Measurements from ENCODE around the gene MICAL3.
"Not testable (repeated sequence)": the region's sequence is repeated elsewhere in the genome, so short reads cannot be mapped to it uniquely, and the experiment has no call there.

Gene MICAL3

DNA sequence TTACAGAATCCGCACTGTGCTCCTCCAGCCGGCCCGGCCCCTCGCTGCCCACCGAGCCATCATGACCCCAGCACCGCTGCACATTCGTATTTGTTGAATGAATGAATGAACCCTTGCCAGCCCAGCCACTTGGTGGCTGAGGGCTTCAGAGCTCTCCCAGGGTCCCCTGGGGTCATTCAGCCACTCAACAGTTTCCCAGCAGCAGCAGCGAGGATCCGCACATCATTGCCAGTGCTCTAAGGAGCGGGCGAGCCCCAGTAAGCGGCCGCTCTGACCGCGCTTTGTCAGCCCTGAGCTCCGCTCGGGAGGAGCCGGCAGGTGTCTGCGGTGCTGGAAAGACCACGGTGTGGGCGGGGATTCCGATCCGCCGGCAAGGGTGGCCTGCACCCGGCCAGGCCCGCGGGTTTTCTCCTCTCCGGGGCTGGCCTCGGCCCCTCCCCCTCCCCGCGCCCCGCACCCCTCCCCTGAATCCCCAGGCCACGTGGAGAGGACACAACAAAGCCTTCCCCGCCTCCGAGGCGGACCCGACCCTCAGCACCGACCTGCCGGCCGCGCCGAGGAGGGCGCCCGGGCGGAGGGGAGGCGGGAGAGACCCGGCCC, 250.7 kb downstream of the MICAL3 start:
- DNase-seq, result no peak

DNA sequence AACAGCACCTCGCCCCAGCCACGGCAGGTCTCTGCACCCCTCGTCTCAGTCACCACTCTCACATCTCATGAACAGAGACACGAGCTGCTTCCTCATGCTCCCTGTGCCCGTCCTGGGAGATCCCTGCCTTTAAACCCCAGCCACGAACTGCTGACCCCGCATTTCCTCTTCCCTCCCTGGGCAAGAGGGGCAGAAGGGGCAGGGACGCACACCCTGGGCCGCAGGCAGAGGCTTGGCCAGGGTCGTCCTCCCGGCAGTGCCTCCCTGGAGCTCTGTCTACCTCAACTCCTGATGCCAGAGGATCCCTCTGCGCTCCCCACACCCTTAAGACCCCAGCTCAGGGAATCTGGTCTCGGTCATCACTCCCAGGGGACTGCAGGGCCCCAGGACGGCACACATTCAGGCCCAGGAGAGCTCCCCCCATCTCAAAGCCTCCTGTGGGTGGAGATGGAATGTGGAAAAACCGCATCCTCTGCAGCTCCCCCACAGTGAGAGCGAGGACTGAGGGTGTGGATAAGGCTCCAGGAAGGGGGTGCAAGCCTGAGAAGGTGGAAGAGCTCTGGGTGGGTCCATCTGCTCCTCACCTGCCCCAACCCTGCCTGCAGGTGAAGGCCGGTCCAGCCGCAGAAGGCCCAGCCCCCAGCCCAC, 251.3 kb downstream of the MICAL3 start:
- DNase-seq, result no peak

GRCh38 chr22:17772249-17772957, 252.0 kb downstream of the MICAL3 start:
- no peak for DNase-seq

- no peak for DNase-seq
These were observed 253.9 kb downstream of the MICAL3 start for GRCh38 chr22:17770180-17771077.

GRCh38 chr22:17769716-17770082, 254.7 kb downstream of the MICAL3 start:
- DNase-seq, result no peak

DNA sequence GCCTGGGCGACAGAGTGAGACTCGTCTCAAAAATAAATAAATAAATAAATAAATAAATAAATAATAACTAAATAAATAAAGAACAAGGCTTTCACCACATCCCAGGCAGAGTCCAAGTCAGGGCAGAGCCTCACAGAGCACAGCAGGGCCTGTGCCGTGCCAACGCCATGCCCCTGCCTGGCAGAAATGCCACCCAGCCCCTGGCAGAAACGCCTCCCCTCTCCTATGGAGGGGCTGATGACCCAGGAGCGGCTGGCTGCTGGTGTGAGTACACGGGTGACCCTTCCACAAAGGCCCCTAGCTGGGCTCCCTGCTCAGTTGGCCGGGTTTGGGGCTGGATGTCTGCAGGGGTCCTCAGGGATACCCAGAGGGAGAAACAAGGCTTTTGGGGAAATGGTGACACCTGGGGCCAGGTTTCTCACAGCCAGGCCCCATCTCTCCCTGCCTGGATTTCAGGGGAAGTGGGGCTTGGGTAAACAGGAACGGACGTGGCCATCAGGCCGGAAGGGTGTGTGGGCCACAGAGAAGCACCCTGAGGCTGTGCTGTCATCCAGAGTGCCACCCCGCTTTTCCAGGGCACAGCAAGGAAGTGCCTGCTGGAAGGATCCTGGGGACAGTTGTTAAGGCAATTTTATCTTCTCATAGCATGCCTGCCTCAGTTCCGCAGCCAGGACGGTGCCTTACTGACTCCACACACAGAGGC, 255.2 kb downstream of the MICAL3 start:
- DNase-seq, result no peak

DNA sequence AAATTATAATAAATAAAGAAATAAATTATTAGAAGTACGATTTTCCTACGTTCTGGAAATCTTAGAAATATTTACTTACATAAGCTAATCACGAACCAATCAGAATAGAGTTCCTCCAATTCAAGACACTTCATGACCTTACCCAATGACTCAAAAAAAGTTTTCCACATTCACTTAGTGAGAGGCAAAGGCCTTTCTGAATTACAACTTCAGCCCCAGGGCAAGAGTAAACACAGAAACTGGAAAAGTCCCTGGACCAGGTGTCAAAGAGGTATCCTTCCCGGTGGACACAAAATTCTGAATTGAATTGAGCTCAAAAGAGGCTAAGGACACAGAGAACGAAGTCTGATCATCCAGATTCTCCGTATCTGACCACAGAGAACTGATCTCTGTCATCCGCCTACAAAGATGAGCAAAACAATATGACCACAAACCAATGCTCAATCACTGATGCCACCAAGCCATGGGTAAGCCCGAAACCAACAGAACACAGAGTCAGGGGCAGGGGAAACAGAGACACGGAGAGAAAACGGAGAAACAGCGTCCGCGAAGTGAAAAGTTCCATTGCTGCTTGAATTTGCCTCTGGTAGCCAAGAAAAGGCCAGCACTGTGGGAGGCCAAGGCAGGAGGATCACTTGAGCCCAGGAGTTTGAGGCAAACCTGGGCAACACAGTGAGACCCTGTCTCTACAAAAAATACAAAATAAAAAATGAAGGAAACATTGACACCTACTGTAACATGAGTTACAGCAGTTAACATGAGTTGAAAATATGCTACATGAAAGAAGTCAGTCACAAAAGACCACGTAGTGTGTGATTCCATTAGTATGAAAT, 256.9 kb downstream of the MICAL3 start:
- no peak for DNase-seq

DNA sequence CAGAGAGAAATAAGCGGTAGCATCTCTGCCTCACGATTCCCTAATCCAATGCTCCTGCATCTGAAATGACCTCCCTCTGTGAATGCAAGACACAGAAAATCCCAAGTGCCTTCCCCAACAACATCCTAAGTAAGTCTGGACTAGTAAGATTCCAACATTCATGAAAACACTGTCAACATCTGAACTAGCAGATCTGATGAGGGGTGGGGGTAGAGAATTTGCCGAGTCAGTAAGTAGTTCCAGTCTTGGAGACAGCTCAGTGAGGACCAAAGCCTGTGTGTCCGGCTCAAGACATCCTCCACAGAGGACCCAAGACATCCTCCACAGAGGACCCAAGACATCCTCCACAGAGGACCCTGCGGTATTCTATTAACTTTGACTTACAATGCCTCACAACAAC, 259.5 kb downstream of the MICAL3 start:
- DNase-seq, result not testable (repeated sequence)

DNA sequence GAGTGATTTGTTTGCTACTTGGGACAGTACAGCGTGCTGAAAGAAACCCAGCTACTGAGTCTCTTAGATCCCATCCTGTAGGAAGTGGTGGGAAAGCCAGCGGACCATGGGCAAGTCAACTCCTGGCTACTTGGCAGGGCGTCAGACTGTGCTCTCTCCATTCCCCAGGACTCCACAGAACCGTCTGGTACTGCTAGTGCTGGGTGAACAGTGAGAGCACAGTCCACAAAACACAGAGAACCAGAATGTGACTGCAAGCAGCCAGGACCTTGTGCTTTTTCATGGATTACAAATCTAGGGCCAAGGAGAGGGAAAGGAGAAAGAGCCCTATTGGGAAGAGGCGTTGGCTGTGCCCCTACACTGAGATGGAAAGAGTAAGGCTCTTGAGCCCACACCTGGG, 260.3 kb downstream of the MICAL3 start:
- no peak for DNase-seq

GRCh38 chr22:17763442-17763841, 260.9 kb downstream of the MICAL3 start:
- not testable (repeated sequence) for DNase-seq

DNA sequence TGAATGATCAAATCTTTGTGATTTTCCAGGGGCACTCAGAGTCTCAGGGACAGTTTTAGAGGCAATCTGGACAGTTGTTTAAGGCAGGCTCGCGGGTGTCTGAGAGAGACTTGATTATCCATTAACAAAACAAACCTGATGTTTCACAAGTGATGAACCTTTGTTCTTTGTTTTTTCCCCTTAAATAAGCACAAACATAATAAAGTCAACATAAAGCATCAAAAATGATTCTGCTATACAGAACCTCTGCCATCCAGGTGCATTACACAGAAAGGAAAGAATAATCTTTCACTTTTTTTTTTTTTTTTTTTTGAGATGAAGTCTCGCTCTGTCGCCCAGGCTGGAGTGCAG, 263.2 kb downstream of the MICAL3 start:
- no peak for DNase-seq

DNA sequence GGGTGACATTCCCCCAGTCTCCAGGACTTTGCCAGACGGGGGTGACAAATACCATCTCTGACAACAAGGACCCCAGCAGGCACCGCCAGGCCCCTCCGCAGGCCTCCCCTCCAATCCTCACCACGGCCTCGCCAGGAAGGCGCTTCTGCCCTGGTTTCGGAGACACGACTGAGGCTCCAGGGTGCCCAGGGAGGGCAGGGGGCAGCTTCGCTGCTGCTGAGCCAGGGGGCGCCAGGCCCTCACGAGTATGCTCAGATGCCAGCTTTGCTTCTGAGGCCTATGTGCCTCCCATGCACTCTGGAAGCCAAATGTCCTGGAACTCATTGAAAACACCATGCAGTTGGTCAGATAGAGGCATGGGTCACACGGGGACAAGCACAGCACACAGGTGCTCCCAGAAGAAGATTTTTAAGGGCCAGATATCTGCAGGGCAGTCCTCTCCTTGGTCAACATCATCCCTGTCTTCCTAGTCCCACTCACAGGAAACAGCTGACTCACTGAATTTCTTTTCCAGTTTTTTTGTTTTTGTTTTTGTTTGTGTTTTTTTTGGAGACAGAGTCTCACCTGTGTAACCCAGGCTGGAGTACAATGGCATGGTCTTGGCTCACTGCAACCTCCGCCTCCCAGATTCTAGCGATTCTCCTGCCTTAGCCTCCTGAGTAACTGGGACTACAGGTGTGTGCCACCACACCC, 270.0 kb downstream of the MICAL3 start:
- no peak for DNase-seq

DNA sequence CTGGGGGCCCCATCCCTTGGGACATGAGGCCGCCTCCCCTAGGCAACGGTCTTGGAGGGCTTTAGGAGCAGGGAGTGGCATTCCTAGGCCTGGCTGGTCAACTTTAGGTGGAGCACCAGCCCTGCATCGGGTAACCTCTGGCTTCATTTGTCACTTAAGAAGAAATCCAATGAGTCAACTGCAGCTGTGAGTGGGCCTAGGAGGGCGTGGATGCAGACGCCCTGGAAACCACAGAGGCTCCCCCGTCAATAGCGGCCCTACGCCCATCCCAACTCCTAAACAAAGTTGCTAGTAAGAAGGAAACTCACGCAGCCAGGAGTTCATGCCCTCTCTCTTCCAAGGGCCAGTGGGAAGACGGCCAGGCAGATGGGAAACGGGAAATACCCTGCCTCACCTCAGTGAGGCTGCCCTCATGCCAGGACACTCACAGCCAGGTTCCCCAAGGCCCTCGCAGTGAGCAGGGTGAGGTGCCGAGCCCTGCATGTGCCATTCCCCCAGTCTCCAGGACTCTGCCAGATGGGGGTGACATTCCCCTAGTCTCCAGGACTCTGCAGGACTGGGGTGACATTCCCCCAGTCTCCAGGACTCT, 270.9 kb downstream of the MICAL3 start:
- no peak for DNase-seq

GRCh38 chr22:17751596-17751995, 272.8 kb downstream of the MICAL3 start:
- no peak for DNase-seq

GRCh38 chr22:17749605-17750395, 274.6 kb downstream of the MICAL3 start:
- DNase-seq, result no peak

DNA sequence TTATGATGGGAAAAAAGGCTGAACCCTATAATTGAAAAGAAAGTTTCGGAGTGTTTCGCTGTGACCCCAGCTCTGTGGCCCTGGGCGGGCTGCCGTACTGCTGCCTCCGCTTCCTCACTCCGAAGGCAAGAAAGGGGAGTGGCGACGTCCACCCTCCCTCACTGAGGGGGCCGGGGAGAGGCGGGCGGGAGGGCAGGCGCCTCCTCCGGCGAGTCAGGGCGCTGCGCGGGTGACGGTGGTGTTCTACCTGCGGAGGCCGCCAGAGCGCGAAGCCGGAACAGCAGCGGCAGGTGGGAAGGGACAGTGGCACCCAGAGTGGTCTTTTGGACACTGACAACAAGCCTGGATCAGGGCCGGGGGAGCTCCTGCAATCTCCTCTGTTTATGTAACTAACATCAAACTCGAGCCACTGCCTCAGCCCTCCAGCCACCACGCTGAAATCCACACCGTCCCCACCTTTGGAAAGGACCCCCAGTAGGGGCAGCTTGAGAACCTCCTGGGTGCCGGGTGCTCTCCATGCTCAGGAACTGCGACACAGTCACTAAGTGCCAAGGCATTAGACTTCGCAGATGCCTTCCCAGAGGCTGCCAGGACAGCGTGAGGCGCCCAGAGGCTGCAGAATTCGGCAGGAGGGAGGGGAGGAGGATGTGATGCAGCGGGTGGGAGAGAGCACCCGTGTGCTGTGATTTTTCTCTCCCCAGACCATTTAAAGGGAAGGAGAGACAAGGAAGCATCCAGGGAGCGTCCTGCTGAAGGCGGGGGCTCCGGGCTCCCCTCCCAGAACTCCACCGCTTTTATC, 275.6 kb downstream of the MICAL3 start:
- no peak for DNase-seq

- no peak for DNase-seq
These were observed 277.4 kb downstream of the MICAL3 start for GRCh38 chr22:17746916-17747315.

GRCh38 chr22:17744430-17744829, 279.9 kb downstream of the MICAL3 start:
- DNase-seq, result no peak

Data from left hindlimb (tissue), 1 donor.